Measurements from ENCODE around the gene TMEFF1.
"Not testable (repeated sequence)": the region's sequence is repeated elsewhere in the genome, so short reads cannot be mapped to it uniquely, and the experiment has no call there.

TMEFF1 gene

GRCh38 chr9:100492952-100493351, 20.0 kb downstream of the TMEFF1 start:
- DNase-seq (ENCODE audit: low read depth): no peak

DNA sequence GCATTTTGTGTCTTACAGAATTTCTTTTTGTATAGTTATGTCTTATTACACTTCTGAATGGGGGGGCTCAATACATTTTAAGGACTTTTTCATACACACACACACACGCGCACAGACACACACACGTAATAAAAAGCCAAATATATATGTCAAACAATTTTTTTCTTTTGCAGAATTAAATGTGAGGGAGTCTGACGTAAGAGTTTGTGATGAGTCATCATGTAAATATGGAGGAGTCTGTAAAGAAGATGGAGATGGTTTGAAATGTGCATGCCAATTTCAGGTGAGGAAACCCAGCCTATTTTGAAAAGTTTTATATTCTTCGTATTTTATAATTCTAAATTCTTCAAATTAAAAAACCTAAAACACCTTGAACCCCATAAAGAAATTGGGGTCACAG, 25.6 kb downstream of the TMEFF1 start:
- no peak for DNase-seq (ENCODE audit: low read depth)

- no peak for DNase-seq (ENCODE audit: low read depth)
Measured at GRCh38 chr9:100499460-100499859, 26.5 kb downstream of the TMEFF1 start.

DNA sequence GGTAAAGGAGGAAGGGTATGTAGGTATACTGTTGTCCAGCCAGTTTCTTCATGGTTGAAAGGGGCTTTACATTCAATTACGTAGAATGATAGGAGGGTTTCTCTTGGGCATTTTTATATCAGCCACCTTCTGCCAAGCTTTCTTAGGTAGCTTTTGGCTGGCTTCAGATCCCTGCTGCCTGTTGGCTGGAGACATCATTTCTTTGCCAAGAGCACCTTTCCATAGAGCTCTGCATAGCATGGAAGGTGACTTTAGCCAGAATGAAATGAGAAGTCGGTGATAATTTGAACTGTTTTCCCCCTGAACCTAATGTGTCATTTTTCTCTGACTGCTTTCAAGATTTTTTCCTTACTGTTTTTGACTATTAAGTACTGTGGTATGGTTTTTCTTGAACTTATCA, 26.9 kb downstream of the TMEFF1 start:
- no peak for DNase-seq (ENCODE audit: low read depth)

DNA sequence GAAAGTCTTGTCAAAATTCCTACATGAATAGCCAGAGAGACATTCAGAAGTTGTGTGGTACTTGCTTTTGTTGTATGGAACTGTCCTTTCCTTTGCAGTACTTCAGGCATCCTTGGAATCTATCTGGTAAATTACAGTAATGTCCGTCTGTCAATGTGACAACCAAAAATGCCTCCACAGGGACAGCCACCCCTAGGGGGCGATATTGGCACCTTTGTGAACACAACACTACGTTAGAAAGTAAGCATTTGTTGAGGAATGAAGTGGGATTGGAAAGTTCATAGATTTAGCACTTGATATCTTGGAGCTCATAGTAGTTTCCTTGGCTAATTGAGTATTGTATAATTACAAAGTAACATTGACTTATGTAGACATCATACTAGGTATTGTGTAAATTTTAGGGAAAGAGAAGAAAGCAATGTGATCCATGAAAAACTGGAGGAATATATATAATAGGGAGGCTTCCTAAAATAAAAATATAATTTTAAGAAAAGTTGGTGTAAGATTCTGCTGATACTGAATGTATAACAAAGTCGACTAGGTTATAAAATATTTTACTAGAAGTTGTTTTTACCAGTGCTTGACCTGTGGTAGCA, 32.7 kb downstream of the TMEFF1 start:
- peak; percentile 3 for DNase-seq (ENCODE audit: low read depth)

DNA sequence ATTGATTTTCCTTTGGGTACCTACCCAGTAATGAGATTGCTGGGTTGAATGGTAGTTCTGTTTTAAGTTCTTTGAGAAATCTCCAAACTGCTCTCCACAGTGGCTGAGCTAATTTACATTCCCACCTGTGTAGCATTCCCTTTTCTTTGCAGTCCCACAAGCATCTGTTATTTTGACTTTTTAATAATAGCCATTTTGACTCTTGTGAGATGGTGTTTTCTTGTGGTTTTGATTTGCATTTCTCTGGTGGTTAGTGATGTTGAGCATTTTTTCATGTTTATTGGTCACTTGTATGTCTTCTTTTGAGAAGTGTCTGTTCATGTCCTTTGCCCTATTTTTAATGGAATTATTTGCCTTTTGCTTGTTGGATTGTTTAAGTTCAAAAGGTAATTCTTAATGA, 34.4 kb downstream of the TMEFF1 start:
- DNase-seq (ENCODE audit: low read depth): not testable (repeated sequence)

GRCh38 chr9:100511205-100511604, 38.3 kb downstream of the TMEFF1 start:
- DNase-seq (ENCODE audit: low read depth): no peak

GRCh38 chr9:100515578-100516494, 42.9 kb downstream of the TMEFF1 start:
- DNase-seq (ENCODE audit: low read depth): no peak

GRCh38 chr9:100521282-100521681, 48.3 kb downstream of the TMEFF1 start:
- DNase-seq (ENCODE audit: low read depth): no peak

DNA sequence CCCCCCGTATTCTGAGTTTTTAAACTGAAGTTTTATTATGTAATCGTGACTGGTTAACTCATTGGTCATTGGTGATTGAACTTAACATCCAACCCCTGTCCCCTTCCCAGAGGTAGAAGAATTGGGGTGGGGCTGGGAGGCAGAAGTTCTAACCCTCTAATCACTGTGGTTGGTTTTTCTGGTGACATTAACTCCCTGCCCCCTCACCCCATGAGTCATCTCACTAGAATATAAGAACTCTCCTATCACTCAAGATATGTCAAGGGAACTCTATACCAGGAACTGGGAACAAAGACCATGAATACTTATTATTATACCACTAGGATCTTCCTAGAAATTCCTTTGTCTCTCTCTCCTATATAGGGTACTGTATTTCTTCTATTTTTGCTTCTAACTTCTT, 52.6 kb downstream of the TMEFF1 start:
- no peak for DNase-seq (ENCODE audit: low read depth)

GRCh38 chr9:100527180-100527794, 54.3 kb downstream of the TMEFF1 start:
- DNase-seq (ENCODE audit: low read depth): not testable (repeated sequence)

DNA sequence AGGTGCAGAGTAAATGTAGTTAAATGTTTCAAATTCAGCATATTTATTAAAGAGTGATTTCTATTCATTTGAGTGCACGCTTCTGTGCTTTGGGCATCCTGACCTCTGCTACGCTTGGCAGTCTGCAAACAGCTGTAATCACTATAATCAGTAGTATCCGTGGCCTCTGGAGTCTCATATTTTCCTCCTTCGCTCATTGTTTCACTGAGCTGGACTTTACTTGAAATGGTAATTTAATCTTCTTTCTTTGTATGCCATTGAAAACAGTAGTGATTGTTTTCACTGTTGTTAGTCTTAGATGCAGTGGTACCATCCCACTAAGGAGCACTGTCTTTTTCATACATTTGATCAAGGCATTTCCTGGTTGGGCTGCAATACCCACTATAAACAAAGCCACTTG, 61.5 kb downstream of the TMEFF1 start:
- no peak for DNase-seq (ENCODE audit: low read depth)

DNA sequence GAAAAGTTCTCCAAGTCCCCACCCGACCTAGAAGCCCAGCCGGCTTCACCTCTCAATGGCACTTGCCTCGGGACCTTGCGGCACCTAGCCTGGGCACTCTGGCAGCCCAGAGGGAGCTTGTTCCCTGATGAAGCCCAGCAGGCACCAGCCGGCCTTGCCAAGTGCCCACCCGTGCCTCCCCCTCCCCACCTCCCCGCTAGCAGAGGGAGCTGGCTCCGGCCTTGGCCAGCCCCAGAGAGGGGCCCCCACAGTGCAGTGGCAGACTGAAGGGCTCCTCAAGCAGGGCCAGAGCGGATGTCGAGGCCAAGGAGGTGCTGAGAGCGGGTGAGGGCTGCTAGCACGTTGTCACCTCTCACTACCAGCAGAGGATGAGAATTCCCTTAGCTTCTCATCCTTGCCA, 67.4 kb downstream of the TMEFF1 start:
- no peak for DNase-seq (ENCODE audit: low read depth)

- no peak for DNase-seq (ENCODE audit: low read depth)
Measured at GRCh38 chr9:100549048-100549447, 76.1 kb downstream of the TMEFF1 start.

DNA sequence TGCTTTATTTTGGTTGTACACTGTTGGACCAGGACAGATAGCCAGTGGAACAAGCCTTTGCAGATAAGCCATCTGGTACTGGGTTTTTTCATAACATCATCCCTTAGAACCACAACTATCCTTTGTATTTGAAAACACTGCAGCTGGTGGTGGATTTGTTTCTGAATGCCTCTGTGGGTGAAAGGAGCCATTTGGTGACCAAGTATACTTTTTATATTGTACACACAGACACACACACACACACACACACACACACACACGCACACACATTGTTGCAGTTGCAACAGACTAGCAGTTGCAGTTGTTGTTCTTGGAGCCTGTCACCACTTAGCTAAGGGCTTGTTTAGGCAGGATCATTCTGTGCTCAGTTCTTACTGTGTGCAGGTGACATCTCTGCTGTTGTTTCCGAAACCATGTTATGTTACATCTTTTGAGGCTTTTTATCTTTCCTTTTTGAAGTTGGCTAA, 82.0 kb downstream of the TMEFF1 start:
- no peak for DNase-seq (ENCODE audit: low read depth)

- no peak for DNase-seq (ENCODE audit: low read depth)
Measured at GRCh38 chr9:100555471-100555870, 82.5 kb downstream of the TMEFF1 start.

GRCh38 chr9:100557053-100557452, 84.1 kb downstream of the TMEFF1 start:
- no peak for DNase-seq (ENCODE audit: low read depth)

DNA sequence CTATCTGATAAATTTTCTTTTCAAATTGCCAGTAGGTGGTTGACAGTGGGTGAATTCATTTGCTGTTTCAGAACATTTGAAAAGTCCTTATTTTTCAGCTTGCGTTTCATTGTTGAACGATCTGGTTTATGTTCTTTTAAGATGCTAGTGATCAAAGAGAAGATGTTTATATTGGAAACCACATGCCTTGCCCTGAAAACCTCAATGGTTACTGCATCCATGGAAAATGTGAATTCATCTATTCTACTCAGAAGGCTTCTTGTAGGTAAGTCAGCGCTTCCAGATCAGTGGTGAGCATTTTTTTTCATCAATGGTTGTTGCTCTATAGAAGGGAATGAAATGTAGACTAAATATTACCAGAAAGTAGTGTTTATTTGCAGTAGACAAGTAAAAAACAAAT, 88.3 kb downstream of the TMEFF1 start:
- DNase-seq (ENCODE audit: low read depth): no peak

- DNase-seq (ENCODE audit: low read depth): no peak
Measured at GRCh38 chr9:100567856-100568255, 94.9 kb downstream of the TMEFF1 start.

DNA sequence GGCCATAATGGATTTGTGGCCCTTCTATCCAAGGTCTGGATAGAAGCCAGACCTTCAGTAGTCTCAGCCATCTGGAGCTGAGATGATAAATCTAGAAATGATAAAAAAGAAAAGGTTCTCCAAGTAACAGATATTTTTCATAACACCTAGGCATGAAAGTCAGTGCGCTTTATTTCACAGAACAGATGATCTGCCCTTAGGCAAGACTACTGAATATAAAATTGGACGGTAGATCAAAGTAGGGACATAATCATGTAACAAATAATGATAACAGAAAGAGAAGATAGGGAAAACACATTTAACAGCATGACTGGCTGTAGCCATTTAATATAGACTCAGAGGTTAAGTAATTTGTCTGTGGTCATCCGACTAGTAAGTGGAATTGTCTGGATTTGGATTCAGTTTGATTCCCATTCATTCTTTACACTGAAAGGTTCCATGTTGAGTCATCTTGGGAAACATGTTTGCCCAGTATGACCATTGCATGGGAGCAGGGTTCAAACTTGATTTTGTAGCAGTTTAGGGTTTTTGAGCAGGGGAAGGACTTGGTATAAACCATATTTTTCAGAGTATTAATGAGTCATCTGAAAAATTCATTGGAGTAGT, 100.8 kb downstream of the TMEFF1 start:
- DNase-seq (ENCODE audit: low read depth): no peak

- no peak for DNase-seq (ENCODE audit: low read depth)
Measured at GRCh38 chr9:100575006-100575405, 102.1 kb downstream of the TMEFF1 start.

DNA sequence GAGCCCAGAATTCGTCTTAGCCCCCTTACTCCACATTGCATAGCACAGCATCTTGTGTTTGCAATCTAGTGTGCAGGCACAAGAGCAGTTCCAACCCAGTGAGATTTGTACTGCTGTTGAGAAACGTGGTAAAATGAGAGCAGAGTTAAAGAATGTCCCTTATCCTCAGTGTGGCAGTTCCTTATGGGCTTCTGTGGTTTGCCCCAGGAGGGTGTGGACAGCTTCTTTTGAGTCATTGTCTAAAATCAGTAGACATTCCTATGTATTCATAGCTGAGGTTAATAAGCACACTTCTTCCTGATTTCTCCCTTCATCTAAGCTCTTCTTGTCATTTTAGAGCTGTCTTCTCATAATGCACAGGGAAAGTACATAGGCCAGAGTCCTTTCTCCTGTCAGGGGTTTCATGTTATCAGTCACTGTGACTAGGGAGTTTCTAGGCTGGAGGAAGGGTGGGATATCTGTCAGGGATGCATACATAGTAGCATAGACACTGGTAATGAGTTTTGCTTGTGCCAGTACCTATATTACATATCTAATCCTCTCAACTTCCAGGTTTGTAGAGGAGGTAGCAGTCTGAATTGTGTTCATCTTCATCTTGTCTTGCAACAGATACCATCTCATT, 102.9 kb downstream of the TMEFF1 start:
- no peak for DNase-seq (ENCODE audit: low read depth)
